GM13977 (cell line): ENCODE data around the gene MYH7B.

ENCODE experiments used
- DNase-seq: peaks from one replicate; pipeline ENCODE4 v3.0.0; 2012; ENCODE audit warnings: low spot score
- CTCF ChIP-seq: IDR thresholded peaks from 2 replicates; pipeline ENCODE4 v1.5.1; 2012; ENCODE audit warnings: mild to moderate bottlenecking, control low read depth; ENCODE audit not compliant: insufficient read depth; ENCODE audit errors: extremely low read depth, missing control alignments
- in situ Hi-C: fragments of 300-500 bp; cut with MboI; formaldehyde crosslinking; loops from one replicate; pipeline ENCODE4 v1.12.0; 2022; ENCODE audit warnings: low sequenced_read_pairs, low pct_unique_long_range_greater_than_20kb, mixed read lengths, inconsistent platforms; ENCODE audit not compliant: unreplicated experiment

Gene MYH7B

GRCh38 chr20:34951252-34951651, 4.4 kb upstream of the MYH7B start:
- DNase-seq = no peak
- TF ChIP-seq CTCF = no peak
- in situ Hi-C loops = no loop called here

- TF ChIP-seq CTCF = no peak
- in situ Hi-C loops = no loop called here
- no peak for DNase-seq
Observed at GRCh38 chr20:34951652-34952051, 4.0 kb upstream of the MYH7B start.

- TF ChIP-seq CTCF = no peak
- in situ Hi-C loops = no loop called here
- DNase-seq = no peak
Observed at GRCh38 chr20:34952671-34953070, 3.0 kb upstream of the MYH7B start.

GRCh38 chr20:34953960-34954359, 1.7 kb upstream of the MYH7B start:
- in situ Hi-C loops = no loop called here
- no peak for TF ChIP-seq CTCF

DNA sequence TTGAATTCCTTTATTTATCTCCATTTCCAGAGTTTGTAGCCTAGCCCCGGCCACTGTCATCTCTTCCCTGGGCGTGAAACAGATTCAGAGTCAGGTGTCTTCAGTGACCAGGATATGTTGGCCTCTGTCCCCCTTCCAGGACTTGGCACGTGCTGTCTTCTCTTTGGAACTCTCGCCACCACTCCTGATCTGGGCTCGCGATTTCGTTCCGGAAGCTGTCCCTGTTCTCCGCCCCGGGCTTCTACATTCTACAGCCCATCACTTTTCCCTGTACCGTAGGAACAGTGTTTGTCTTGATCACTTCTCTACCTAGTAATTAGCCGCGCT, 801 bp upstream of the MYH7B start:
- no peak for DNase-seq
- in situ Hi-C loops = no loop called here
- TF ChIP-seq CTCF = no peak

More at GRCh38 chr20:34953960-34954359, 1.7 kb upstream of the MYH7B start:
- DNase-seq = no peak

DNA sequence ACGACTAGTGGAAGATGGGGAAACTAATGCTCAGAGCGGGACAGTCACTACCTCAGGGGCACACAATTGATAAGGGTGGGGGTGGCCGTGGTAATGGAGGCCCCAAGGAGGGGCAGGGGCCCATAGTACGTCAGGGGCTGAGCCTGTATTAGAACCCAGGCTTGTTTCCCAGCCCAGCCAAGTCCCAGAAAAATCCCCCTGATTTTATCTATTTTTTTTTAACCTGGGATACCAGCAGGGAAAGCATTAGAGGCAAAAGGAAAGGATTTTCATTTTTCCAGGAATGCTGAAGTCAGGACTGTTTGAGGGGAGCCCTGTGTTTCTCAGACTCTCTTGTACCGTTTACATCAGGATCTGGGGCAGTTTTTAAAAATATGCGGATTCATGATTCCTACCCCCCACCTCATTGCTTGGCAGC, 382 bp downstream of the MYH7B start:
- DNase-seq = no peak
- no peak for TF ChIP-seq CTCF
- in situ Hi-C loops = no loop called here

DNA sequence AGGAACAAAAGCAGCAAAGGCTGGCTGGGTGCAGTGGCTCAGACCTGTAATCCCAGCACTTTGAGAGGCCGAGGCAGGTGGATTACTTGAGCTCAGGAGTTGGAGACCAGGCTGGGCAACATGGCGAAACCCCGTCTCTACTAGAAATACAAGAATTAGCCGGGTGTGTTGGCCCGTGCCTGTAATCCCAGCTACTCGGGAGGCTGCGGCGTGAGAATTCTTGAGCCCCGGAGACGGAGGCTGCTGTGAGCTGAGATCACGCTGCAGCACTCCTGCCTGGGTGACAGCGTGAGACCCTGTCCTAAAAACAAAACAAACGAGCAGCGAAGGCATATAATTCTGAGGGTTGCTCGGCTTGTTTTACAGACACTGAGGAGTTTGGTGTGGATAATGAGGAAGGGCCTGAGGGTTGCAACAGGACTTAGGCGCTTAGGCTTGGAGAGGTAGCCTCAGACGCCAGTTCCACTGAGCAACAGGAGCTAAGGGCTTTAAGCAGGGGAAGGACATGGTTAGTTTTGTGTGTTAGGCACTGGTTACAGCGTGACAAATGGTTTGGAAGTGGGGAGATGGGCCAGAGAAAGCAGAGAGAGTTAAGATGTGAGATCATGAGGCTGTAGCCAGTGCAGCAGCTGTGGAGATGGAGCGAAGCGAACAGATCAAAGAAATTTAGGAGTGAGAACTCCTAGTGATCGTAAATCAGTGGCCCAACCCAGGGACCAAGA, 1.2 kb downstream of the MYH7B start:
- in situ Hi-C loops = no loop called here

More for the DNA sequence above, 1.2 kb downstream of the MYH7B start:
- TF ChIP-seq CTCF = no peak
- DNase-seq = no peak
